SU-DHL-6 (cell line): Measurements from ENCODE around the gene SLC66A1.

Source experiments
- H2AFZ ChIP-seq: fragments of 200-600 bp; sonication (generic); 2 replicates; pipeline ENCODE4 v1.6.1; 2014; ENCODE audit warnings: low read depth, mild to moderate bottlenecking, moderate library complexity, mixed read lengths, antibody characterized with exemption, low read length; ENCODE audit not compliant: severe bottlenecking
- H3F3A ChIP-seq: fragments of 200-600 bp; shearing (Covaris generic); 2 replicates; pipeline ENCODE4 v1.6.0; 2016; ENCODE audit warnings: antibody characterized with exemption, mild to moderate bottlenecking; ENCODE audit not compliant: insufficient read depth
- H3K27ac ChIP-seq: fragments of 200-600 bp; sonication (generic); 2 replicates; pipeline ENCODE4 v1.5.1; 2016; ENCODE audit warnings: low read depth, mild to moderate bottlenecking, low read length, moderate library complexity, mixed read lengths
- H3K27me3 ChIP-seq: fragments of 200-600 bp; sonication (generic), shearing (Covaris generic); 2 replicates; pipeline ENCODE4 v1.6.0; 2014; ENCODE audit warnings: mild to moderate bottlenecking, low read length
- H3K36me3 ChIP-seq: fragments of 200-600 bp; sonication (generic); 2 replicates; pipeline ENCODE4 v1.6.1; 2014; ENCODE audit warnings: mild to moderate bottlenecking, low read length, mixed read lengths
- H3K4me2 ChIP-seq: fragments of 300-600, 200-600 bp; shearing (Covaris generic), sonication (generic); 2 replicates; pipeline ENCODE4 v1.6.0; 2014; ENCODE audit warnings: low read length, low read depth, mild to moderate bottlenecking; ENCODE audit not compliant: poor library complexity, severe bottlenecking
- H3K4me3 ChIP-seq: fragments of 200-600 bp; sonication (generic); 2 replicates; pipeline ENCODE4 v1.5.1; 2014; ENCODE audit warnings: antibody characterized with exemption, low read length, mild to moderate bottlenecking, mixed read lengths; ENCODE audit not compliant: insufficient read depth, poor library complexity, severe bottlenecking
- H3K79me2 ChIP-seq: fragments of 200-600 bp; sonication (generic); 2 replicates; pipeline ENCODE4 v1.6.1; 2014; ENCODE audit warnings: mild to moderate bottlenecking, low read length, moderate library complexity; ENCODE audit not compliant: insufficient read depth
- H3K9ac ChIP-seq: fragments of 200-600 bp; sonication (generic); 2 replicates; pipeline ENCODE4 v1.7.0; 2014; ENCODE audit warnings: mild to moderate bottlenecking, low read length
- H3K9me2 ChIP-seq: fragments of 200-600 bp; sonication (generic); replicated peaks from 2 replicates; pipeline ENCODE4 v1.6.1; 2014; ENCODE audit warnings: low read length; ENCODE audit not compliant: insufficient read depth
- H3K9me3 ChIP-seq: fragments of 200-600 bp; sonication (generic); 2 replicates; pipeline ENCODE4 v1.6.1; 2014; ENCODE audit warnings: low read length, mixed read lengths; ENCODE audit not compliant: insufficient read depth
- H4K20me1 ChIP-seq: fragments of 200-600 bp; sonication (generic); 2 replicates; pipeline ENCODE4 v1.6.1; 2014; ENCODE audit warnings: low read depth, mild to moderate bottlenecking, antibody characterized with exemption, low read length, moderate library complexity, mixed read lengths
- CTCF ChIP-seq: fragments of 200-600 bp; sonication (generic); IDR thresholded peaks from one replicate; pipeline ENCODE4 v1.5.1; 2017; ENCODE audit warnings: antibody characterized with exemption, mild to moderate bottlenecking, low read length, moderate library complexity; ENCODE audit not compliant: insufficient read depth, poor library complexity, severe bottlenecking
- EZH2phosphoT487 ChIP-seq: fragments of 200-600 bp; sonication (generic), shearing (Covaris generic); conservative IDR thresholded peaks from 2 replicates; pipeline ENCODE4 v1.6.1; 2018; ENCODE audit warnings: mild to moderate bottlenecking, antibody characterized with exemption, low read length, moderate library complexity, mixed read lengths

The SLC66A1 gene

GRCh38 chr1:19338323-19338762 lies 26.2 kb downstream of the SLC66A1 start:
- no peak overlapping the region for H3K4me2 ChIP-seq
- no peaks in the 10 kb centered on the region for H3K79me2 ChIP-seq
- H3K27ac ChIP-seq = no peak overlapping the region
- H3K27me3 ChIP-seq = no peaks in the 10 kb centered on the region
- no peaks in the 10 kb centered on the region for H4K20me1 ChIP-seq
- no peaks in the 10 kb centered on the region for H3K9me2 ChIP-seq
- no peaks in the 10 kb centered on the region for H3F3A ChIP-seq
- H3K4me3 ChIP-seq = no peak overlapping the region
- no peaks in the 10 kb centered on the region for H3K9me3 ChIP-seq
- no peak overlapping the region for H2AFZ ChIP-seq
- no peaks in the 10 kb centered on the region for H3K36me3 ChIP-seq
- TF ChIP-seq CTCF = no peak
- TF ChIP-seq EZH2phosphoT487 = no peak
- H3K9ac ChIP-seq = no peak overlapping the region

DNA sequence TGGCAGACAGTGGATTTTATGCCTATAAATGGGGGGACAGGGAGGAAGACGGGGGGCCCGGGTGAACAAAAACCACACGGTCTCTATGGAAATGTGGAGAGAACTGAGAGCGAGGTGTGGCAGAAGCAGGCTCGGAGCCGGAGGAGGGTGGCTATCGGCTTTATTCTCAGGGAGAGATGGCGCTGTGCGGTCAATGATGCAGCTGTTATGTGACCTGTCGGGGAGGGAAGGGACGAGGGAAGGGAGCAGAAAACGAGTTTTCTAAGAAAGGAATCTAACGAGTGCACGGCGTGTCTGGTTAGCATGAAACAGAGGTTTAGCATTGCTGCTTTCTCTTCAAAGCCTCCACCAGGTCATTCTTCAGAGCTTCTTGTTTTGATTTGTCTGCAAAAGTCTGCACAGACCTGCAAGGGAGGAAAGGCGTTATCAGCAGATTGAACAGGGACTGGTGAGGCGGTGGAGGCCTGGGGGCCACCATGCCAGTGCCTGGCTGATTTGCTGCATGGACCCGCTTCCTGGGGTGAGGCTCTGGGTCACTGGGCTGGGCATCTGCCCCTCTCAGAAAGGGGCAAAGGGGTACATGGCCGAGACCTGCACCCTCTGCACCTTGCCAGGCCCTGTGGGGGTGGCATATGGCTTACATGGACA lies 27.2 kb downstream of the SLC66A1 start:
- no peak overlapping the region for H3K4me3 ChIP-seq
- H4K20me1 ChIP-seq = no peaks in the 10 kb centered on the region
- no peaks in the 10 kb centered on the region for H3K27me3 ChIP-seq
- no peaks in the 10 kb centered on the region for H3K9me3 ChIP-seq
- no peak overlapping the region for H3K9ac ChIP-seq
- no peaks in the 10 kb centered on the region for H3F3A ChIP-seq
- no peak overlapping the region for H3K4me2 ChIP-seq
- H3K9me2 ChIP-seq = no peaks in the 10 kb centered on the region
- no peaks in the 10 kb centered on the region for H3K79me2 ChIP-seq
- H3K36me3 ChIP-seq = no peaks in the 10 kb centered on the region
- H3K27ac ChIP-seq = no peak overlapping the region
- no peak for TF ChIP-seq EZH2phosphoT487
- TF ChIP-seq CTCF = no peak
- no peak overlapping the region for H2AFZ ChIP-seq

DNA sequence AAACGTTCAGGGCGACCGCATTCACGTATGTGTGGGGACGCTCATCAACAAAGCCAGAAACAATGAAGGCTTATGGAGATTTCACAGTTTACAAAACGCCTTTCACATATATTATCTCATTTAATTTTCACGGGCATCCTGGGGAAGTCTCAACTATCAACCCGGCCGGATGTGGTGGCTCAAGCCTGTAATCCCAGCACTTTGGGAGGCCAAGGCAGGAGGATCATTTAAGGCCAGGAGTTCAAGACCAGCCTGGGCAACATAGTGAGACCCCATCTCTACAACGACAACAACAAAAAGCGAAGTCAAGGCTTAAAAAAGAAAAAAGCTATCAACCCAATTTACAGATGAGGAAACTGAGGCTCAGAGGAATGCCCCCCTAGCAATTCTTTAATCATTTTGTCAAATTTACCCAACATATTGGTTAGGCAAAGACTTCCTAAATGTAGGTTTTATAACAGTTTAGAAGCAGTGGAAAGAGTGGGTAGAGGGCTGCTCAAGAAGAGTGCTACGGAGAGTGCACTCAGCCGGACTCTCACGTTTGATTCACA lies 28.3 kb downstream of the SLC66A1 start:
- Histone ChIP-seq H3K9me3 (no peaks in the 10 kb centered on the region), H3K36me3 (no peaks in the 10 kb centered on the region), H3K9me2 (no peaks in the 10 kb centered on the region), H4K20me1 (no peaks in the 10 kb centered on the region), H3F3A (no peaks in the 10 kb centered on the region), H3K79me2 (no peaks in the 10 kb centered on the region), H3K27ac (no peak overlapping the region), H3K4me2 (no peak overlapping the region), H3K27me3 (no peaks in the 10 kb centered on the region), H2AFZ (no peak overlapping the region), H3K4me3 (no peak overlapping the region), H3K9ac (no peak overlapping the region)
- no peak for TF ChIP-seq CTCF
- no peak for TF ChIP-seq EZH2phosphoT487
